Adrenal gland (tissue), 12 donors: ENCODE results near the gene DOCK4. TPM values are rescaled to one million over a fixed set of nuclear protein-coding genes. Genes with fewer than 3 reads are reported as not detected.
"Not testable (repeated sequence)": the region's sequence is repeated elsewhere in the genome, so short reads cannot be mapped to it uniquely, and the experiment has no call there.

Experiments
- DNase-seq, 7 donors: peaks; one replicate each; pipeline ENCODE4 v3.0.0-alpha.2; 2019 to 2020
- H3K27ac ChIP-seq, 5 donors: fragments of 200-600 bp; sonication (generic) in 4 of 5; 1 replicate in 3 of 5; 2 replicates in 2 of 5; pipeline versions ENCODE4 v1.5.1 to v1.8.0; 2016 to 2020; ENCODE audit warnings: mild to moderate bottlenecking in 1 of 5
- H3K27me3 ChIP-seq: fragments of 200-600 bp; 2 replicates; pipeline ENCODE4 v1.8.0; 2021
- H3K36me3 ChIP-seq, 2 donors: fragments of 200-600 bp; replicated peaks in 1 of 2; 1 replicate in 1 of 2; 2 replicates in 1 of 2; pipeline versions ENCODE4 v1.5.1 to v1.8.0; 2018 to 2022
- H3K4me1 ChIP-seq, 2 donors: fragments of 200-600 bp; replicated peaks in 1 of 2; 1 replicate in 1 of 2; 2 replicates in 1 of 2; pipeline versions ENCODE4 v1.5.1 to v1.8.0; 2018 to 2021
- H3K4me3 ChIP-seq, 4 donors: fragments of 200-600 bp; sonication (generic) in 3 of 4; one replicate each; pipeline ENCODE4 v1.5.1; 2016 to 2018
- H3K9me3 ChIP-seq, 3 donors: fragments of 200-600 bp; sonication (generic) in 1 of 3; replicated peaks in 1 of 3; 1 replicate in 2 of 3; 2 replicates in 1 of 3; pipeline versions ENCODE4 v1.5.1 to v1.8.0; 2016 to 2021
- POLR2A ChIP-seq, 2 donors: fragments of 450-650 bp; IDR thresholded peaks; one replicate each; pipeline ENCODE4 v1.6.1; 2017; ENCODE audit warnings: antibody characterized with exemption in 2 of 2, mild to moderate bottlenecking in 2 of 2, moderate library complexity in 1 of 2
- WGBS, 4 donors: extraction: QIAGEN DNeasy Blood & Tissue Kit in 2 of 4; methylation state at CpG; one replicate each; pipeline versions ENCODE4 v1.1.5 to v1.1.7; 2013 to 2017; 5-methylcytosine and 5-hydroxymethylcytosine counted together
- intact Hi-C, 2 donors: fragments of 100-400 bp; cut with DNase I; formaldehyde crosslinking; loops; one replicate each; pipeline versions ENCODE4 v1.14.1 to v1.15.0; 2022 to 2023
- polyA plus RNA-seq, 3 donors: library from polyadenylated mRNA; stranded (reverse); fragments of 200-250 nt in 2 of 3; fragments of 350-450 nt in 1 of 3; fragmentation: Illumina TruSeq in 1 of 3; extraction: RNeasy Lipid Tissue Mini Kit (QIAGEN cat#74804) in 1 of 3; gene quantifications; one replicate each; pipeline ENCODE4 v1.2.3, GENCODE V29; 2013 to 2014
- total RNA-seq, 9 donors: library from RNA; depleted of rRNA in 4 of 9; stranded (reverse); fragments of >200 nt in 4 of 9; fragments of 120-200 nt in 1 of 9; fragmentation: NEBNext Ultra II Directional in 1 of 9; extraction: Animal tissue kit (Norgen Biotek cat#: 25700) in 1 of 9; gene quantifications; one replicate each; pipeline versions ENCODE4 v1.1.0 to v1.2.4, GENCODE V29; 2013 to 2023
- TF ChIP-seq, protein P1 (sequence below), 6 experiments: fragments of 450-650 bp in 4 of 6; fragments of 200-600 bp in 2 of 6; sonication (generic) in 1 of 6; IDR thresholded peaks; 1 replicate in 5 of 6; 2 replicates in 1 of 6; pipeline versions ENCODE4 v1.5.1 to v1.8.0; 2016 to 2021; ENCODE audit warnings: antibody characterized with exemption in 6 of 6, mild to moderate bottlenecking in 2 of 6, moderate library complexity in 1 of 6
- donor health status: healthy with polysubstance abuse.
- donor health status: Bipolar disorder and iron deficiency.
- donor health status: DM: yes; HTN: yes; CAD: no.
- donor health status: DM: no; HTN: no; CAD: no.
- donor health status: DM: no; HTN: no; CAD: no.
- donor health status: DM: yes; HTN: yes; CAD: no.

DOCK4 gene
- total and polyA plus RNA-seq, 12 donors = 6.2 to 37.6 (median 21.1) TPM

DNA sequence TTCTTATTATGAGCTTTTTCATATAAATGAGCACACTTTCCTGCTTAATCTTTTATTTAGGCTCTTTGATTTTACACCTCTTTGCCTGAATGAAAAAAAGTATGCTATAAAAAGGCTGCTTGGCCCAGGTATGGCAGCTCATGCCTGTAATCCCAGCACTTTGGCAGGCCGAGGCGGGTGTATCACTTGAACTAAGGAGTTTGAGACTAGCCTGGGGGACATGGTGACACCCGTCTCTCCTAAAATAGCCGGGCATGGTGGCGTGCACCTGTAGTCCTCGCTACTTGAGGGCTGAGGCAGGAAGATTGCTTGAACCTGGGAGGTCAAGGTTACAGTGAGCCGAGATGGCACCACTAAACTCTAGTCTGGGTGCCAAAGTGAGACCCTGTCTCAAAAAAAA is 72.9 kb downstream of the DOCK4 start:
- no peaks in the 10 kb centered on the region for H3K36me3 ChIP-seq
- peaks cover 0 to 31% of the 10 kb centered on the region in 2 donors for H3K4me1 ChIP-seq
- intact Hi-C loops = no loop called here
- no peak overlapping the region for H3K4me3 ChIP-seq
- DNase-seq = no peak
- H3K27me3 ChIP-seq = no peaks in the 10 kb centered on the region
- H3K9me3 ChIP-seq = no peaks in the 10 kb centered on the region
- WGBS, 4 donors = 96 to 98% (median 97%) methylated on average over 7 of the region's 7 CpGs
- H3K27ac ChIP-seq = no peak overlapping the region
- no peak for TF ChIP-seq POLR2A (IDR thresholded peaks at IDR 0.05)
- TF ChIP-seq, protein P1, sequence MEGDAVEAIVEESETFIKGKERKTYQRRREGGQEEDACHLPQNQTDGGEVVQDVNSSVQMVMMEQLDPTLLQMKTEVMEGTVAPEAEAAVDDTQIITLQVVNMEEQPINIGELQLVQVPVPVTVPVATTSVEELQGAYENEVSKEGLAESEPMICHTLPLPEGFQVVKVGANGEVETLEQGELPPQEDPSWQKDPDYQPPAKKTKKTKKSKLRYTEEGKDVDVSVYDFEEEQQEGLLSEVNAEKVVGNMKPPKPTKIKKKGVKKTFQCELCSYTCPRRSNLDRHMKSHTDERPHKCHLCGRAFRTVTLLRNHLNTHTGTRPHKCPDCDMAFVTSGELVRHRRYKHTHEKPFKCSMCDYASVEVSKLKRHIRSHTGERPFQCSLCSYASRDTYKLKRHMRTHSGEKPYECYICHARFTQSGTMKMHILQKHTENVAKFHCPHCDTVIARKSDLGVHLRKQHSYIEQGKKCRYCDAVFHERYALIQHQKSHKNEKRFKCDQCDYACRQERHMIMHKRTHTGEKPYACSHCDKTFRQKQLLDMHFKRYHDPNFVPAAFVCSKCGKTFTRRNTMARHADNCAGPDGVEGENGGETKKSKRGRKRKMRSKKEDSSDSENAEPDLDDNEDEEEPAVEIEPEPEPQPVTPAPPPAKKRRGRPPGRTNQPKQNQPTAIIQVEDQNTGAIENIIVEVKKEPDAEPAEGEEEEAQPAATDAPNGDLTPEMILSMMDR (IDR thresholded peaks at IDR 0.05) = no peak

DNA sequence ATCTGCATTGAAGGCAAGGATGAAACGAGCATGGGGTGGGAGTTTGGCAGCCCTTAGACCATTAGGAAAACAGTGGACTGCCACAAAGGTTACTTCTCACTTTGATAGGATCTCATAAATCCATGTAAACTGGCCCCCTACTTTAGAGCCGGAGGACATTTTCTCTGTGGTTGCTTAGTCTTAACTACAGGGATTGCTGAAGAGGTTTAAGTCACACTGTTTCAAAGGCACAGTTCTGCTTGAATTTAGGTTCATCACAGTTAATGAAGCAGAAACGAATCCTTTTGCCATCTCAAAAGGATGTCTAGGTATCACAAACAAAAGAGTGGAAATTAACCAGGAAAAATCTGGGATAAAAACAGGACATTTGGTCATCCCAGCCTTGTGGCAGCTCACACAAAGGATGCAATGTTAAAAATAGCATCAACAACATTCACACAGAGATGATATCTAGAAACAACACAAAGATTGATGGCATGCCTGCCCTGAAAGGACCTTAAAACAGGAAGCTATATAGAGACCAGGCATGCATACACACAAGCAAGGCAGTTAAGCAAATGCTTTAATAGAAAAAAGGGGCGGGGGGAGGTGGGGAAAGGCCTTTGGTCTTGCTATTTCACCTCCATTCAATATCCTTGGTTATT is 74.0 kb downstream of the DOCK4 start:
- Histone ChIP-seq H3K9me3 (no peaks in the 10 kb centered on the region), H3K4me1 (peaks cover 0 to 21% of the 10 kb centered on the region in 2 donors), H3K4me3 (no peak overlapping the region), H3K27me3 (no peaks in the 10 kb centered on the region), H3K27ac (peak overlapping the region in 2 of 5 donors; percentile 14 to 45), H3K36me3 (no peaks in the 10 kb centered on the region)
- intact Hi-C loops = no loop called here
- no peak for DNase-seq
- 52 to 68% (median 58%) methylated on average over 4 of the region's 4 CpGs for WGBS, 4 donors
- TF ChIP-seq POLR2A (IDR thresholded peaks at IDR 0.05) = no peak
- TF ChIP-seq, protein P1 (IDR thresholded peaks at IDR 0.05) = no peak

GRCh38 chr7:112130729-112131410 is 75.3 kb downstream of the DOCK4 start:
- Histone ChIP-seq H3K27me3 (no peaks in the 10 kb centered on the region), H3K4me3 (no peak overlapping the region), H3K4me1 (peaks cover 0 to 8% of the 10 kb centered on the region in 2 donors), H3K36me3 (no peaks in the 10 kb centered on the region), H3K27ac (peak overlapping the region in 1 of 5 donors; percentile 60), H3K9me3 (no peaks in the 10 kb centered on the region)
- intact Hi-C loops = no loop called here
- 80 to 91% (median 82%) methylated on average over 10 of the region's 10 CpGs for WGBS, 4 donors
- TF ChIP-seq, protein P1 (IDR thresholded peaks at IDR 0.05) = no peak
- no peak for TF ChIP-seq POLR2A (IDR thresholded peaks at IDR 0.05)
- DNase-seq = no peak

GRCh38 chr7:112129655-112130323 is 76.4 kb downstream of the DOCK4 start:
- H3K27ac ChIP-seq = peak overlapping the region in 2 of 5 donors; percentile 6 to 30
- 37 to 51% (median 45%) methylated on average over 4 to 5 of the region's 5 CpGs for WGBS, 4 donors
- intact Hi-C loops = no loop called here
- H3K36me3 ChIP-seq = no peaks in the 10 kb centered on the region
- H3K27me3 ChIP-seq = no peaks in the 10 kb centered on the region
- TF ChIP-seq, protein P1 (IDR thresholded peaks at IDR 0.05) = no peak
- TF ChIP-seq POLR2A (IDR thresholded peaks at IDR 0.05) = no peak
- no peaks in the 10 kb centered on the region for H3K9me3 ChIP-seq
- peak in 3 of 7 donors; percentile 26 to 41 (median 36) for DNase-seq
- peaks cover 0 to 5% of the 10 kb centered on the region in 2 donors for H3K4me1 ChIP-seq
- H3K4me3 ChIP-seq = no peak overlapping the region

GRCh38 chr7:112128461-112129425 is 77.5 kb downstream of the DOCK4 start:
- DNase-seq, H3K9me3 ChIP-seq, H3K27me3 ChIP-seq, H3K4me1 ChIP-seq, intact Hi-C loops, H3K4me3 ChIP-seq, H3K36me3 ChIP-seq: not testable (repeated sequence)
- peak overlapping the region in 1 of 5 donors; percentile 6 for H3K27ac ChIP-seq
- 76 to 85% (median 81%) methylated on average over 6 of the region's 8 CpGs for WGBS, 4 donors

DNA sequence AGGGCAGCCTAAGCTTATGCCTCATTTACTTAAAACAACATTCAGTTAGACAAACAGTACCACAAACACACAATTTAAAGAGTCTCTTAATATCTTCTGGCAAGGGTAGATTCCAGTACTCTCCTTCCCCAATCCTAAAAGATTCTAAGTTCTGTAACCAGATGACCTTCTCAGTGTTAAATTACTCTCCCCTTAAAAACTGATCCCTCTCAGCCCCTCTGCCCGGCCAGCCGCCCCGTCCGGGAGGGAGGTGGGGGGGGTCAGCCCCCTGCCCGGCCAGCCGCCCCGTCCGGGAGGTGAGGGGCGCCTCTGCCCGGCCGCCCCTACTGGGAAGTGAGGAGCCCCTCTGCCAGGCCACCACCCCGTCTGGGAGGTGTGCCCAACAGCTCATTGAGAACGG is 78.2 kb downstream of the DOCK4 start:
- H3K27ac ChIP-seq, H3K9me3 ChIP-seq, H3K36me3 ChIP-seq, H3K4me3 ChIP-seq, H3K4me1 ChIP-seq, DNase-seq, H3K27me3 ChIP-seq, intact Hi-C loops: not testable (repeated sequence)
- 93 to 98% (median 96%) methylated on average over 6 to 13 of the region's 13 CpGs for WGBS, 4 donors
